Upper lobe of left lung (tissue), 6 donors: Measurements from ENCODE around the gene ERMP1. TPM values are rescaled to one million over a fixed set of nuclear protein-coding genes. Genes with fewer than 3 reads are reported as not detected.

Source experiments
- ATAC-seq, 2 donors: fragments of 200-7000 bp; cut with Tn5 transposase; one replicate each; pipeline ENCODE4 v1.9.1; 2022; ENCODE audit warnings: mild to moderate bottlenecking in 2 of 2, moderate library complexity in 2 of 2; ENCODE audit not compliant: low FRiP score in 2 of 2
- DNase-seq, 2 donors: peaks; one replicate each; pipeline ENCODE4 v3.0.0-alpha.2; 2019 to 2020
- H3K27ac ChIP-seq, 4 donors: fragments of 200-600 bp; sonication (generic); one replicate each; pipeline ENCODE4 v1.5.1; 2016 to 2019
- H3K27me3 ChIP-seq, 4 donors: fragments of 200-600 bp; sonication (generic); one replicate each; pipeline ENCODE4 v1.5.1; 2017 to 2019
- H3K36me3 ChIP-seq, 4 donors: fragments of 200-600 bp; sonication (generic); one replicate each; pipeline ENCODE4 v1.5.1; 2016 to 2019
- H3K4me1 ChIP-seq, 4 donors: fragments of 200-600 bp; sonication (generic); one replicate each; pipeline ENCODE4 v1.5.1; 2018 to 2019
- H3K4me3 ChIP-seq, 4 donors: fragments of 200-600 bp; sonication (generic); one replicate each; pipeline ENCODE4 v1.5.1; 2017 to 2019; ENCODE audit warnings: mild to moderate bottlenecking in 2 of 4, moderate library complexity in 1 of 4
- H3K9me3 ChIP-seq, 4 donors: fragments of 200-600 bp; sonication (generic); one replicate each; pipeline ENCODE4 v1.5.1; 2018 to 2019
- CTCF ChIP-seq, 6 experiments: fragments of 450-650 bp in 4 of 6; fragments of 200-600 bp in 2 of 6; sonication (generic) in 2 of 6; IDR thresholded peaks; one replicate each; pipeline ENCODE4 v1.5.1; 2016 to 2019; ENCODE audit warnings: antibody characterized with exemption in 6 of 6
- EP300 ChIP-seq, 4 donors: sonication (generic); formaldehyde crosslinking; IDR thresholded peaks; one replicate each; pipeline ENCODE4 v1.5.1; 2017; ENCODE audit warnings: antibody characterized with exemption in 4 of 4, control low read depth in 2 of 4
- POLR2A ChIP-seq, 4 donors: fragments of 450-650 bp; IDR thresholded peaks; one replicate each; pipeline ENCODE4 v1.5.1; 2016 to 2017; ENCODE audit warnings: antibody characterized with exemption in 4 of 4, mild to moderate bottlenecking in 2 of 4
- POLR2AphosphoS5 ChIP-seq, 2 donors: sonication (generic); formaldehyde crosslinking; IDR thresholded peaks; one replicate each; pipeline ENCODE4 v1.5.1; 2017; ENCODE audit warnings: antibody characterized with exemption in 2 of 2
- WGBS, 2 donors: methylation state at CpG; one replicate each; pipeline ENCODE4 v1.1.5; 2017 to 2018; 5-methylcytosine and 5-hydroxymethylcytosine counted together
- total RNA-seq, 6 donors: library from RNA; depleted of rRNA in 4 of 6; stranded (reverse); fragments of >200 nt in 4 of 6; gene quantifications; one replicate each; pipeline versions ENCODE4 v1.1.0 to v1.2.1, GENCODE V29; 2016 to 2021
- donor health status: DM: no; HTN: no; CAD: no; lungs with moderate emphysema.
- donor health status: DM: no; HTN: yes; CAD: no; lungs with severe emphysema.

The ERMP1 gene
- total RNA-seq, 6 donors from 2014 or later, result 8.4 to 27.4 (median 20.5) TPM

GRCh38 chr9:5798581-5798980, 34.3 kb downstream of the ERMP1 start:
- no peak for DNase-seq
- ATAC-seq, result no peak
- H3K4me1 ChIP-seq, result no peaks in the 10 kb centered on the region
- no peak overlapping the region for H3K27ac ChIP-seq
- no peaks in the 10 kb centered on the region for H3K9me3 ChIP-seq
- 68 to 79% methylated on average over 2 of the region's 2 CpGs for WGBS, 2 donors
- no peak for TF ChIP-seq CTCF (IDR thresholded peaks at IDR 0.05)
- no peak for TF ChIP-seq POLR2AphosphoS5 (IDR thresholded peaks at IDR 0.05)
- TF ChIP-seq POLR2A (IDR thresholded peaks at IDR 0.05), result no peak
- no peak for TF ChIP-seq EP300 (IDR thresholded peaks at IDR 0.05)
- H3K4me3 ChIP-seq, result no peak overlapping the region
- peaks cover 0 to 15% (median 0%) of the 10 kb centered on the region in 4 donors for H3K36me3 ChIP-seq
- no peaks in the 10 kb centered on the region for H3K27me3 ChIP-seq

- Histone ChIP-seq H3K27ac (no peak overlapping the region), H3K27me3 (no peaks in the 10 kb centered on the region), H3K36me3 (peaks cover 0 to 16% (median 0%) of the 10 kb centered on the region in 4 donors), H3K9me3 (no peaks in the 10 kb centered on the region), H3K4me1 (no peaks in the 10 kb centered on the region), H3K4me3 (no peak overlapping the region)
- WGBS, 2 donors, result 91 to 100% methylated on average over 2 of the region's 2 CpGs
- ATAC-seq (no peak), DNase-seq (no peak)
- no peak for TF ChIP-seq POLR2A (IDR thresholded peaks at IDR 0.05)
- TF ChIP-seq CTCF (IDR thresholded peaks at IDR 0.05), result no peak
These were observed 36.6 kb downstream of the ERMP1 start for GRCh38 chr9:5796298-5796697.

GRCh38 chr9:5793812-5794211, 39.1 kb downstream of the ERMP1 start:
- DNase-seq (no peak), ATAC-seq (no peak)
- TF ChIP-seq POLR2A (IDR thresholded peaks at IDR 0.05) (no peak), CTCF (IDR thresholded peaks at IDR 0.05) (no peak), POLR2AphosphoS5 (IDR thresholded peaks at IDR 0.05) (no peak), EP300 (IDR thresholded peaks at IDR 0.05) (no peak)
- Histone ChIP-seq H3K4me3 (no peak overlapping the region), H3K36me3 (peaks cover 0 to 20% (median 0%) of the 10 kb centered on the region in 4 donors), H3K27ac (no peak overlapping the region), H3K27me3 (no peaks in the 10 kb centered on the region), H3K9me3 (no peaks in the 10 kb centered on the region), H3K4me1 (no peaks in the 10 kb centered on the region)
- 94 to 100% methylated on average over 1 of the region's 1 CpG for WGBS, 2 donors

GRCh38 chr9:5791870-5792269, 41.0 kb downstream of the ERMP1 start:
- Histone ChIP-seq H3K36me3 (peaks cover 0 to 22% (median 3%) of the 10 kb centered on the region in 4 donors), H3K4me3 (no peak overlapping the region), H3K9me3 (no peaks in the 10 kb centered on the region), H3K4me1 (peaks cover 0 to 4% (median 2%) of the 10 kb centered on the region in 4 donors), H3K27me3 (no peaks in the 10 kb centered on the region), H3K27ac (no peak overlapping the region)
- ATAC-seq, result no peak
- no peak for DNase-seq
- WGBS, 2 donors, result 75 to 78% methylated on average over 3 of the region's 3 CpGs
- TF ChIP-seq POLR2A (IDR thresholded peaks at IDR 0.05) (no peak), CTCF (IDR thresholded peaks at IDR 0.05) (no peak), EP300 (IDR thresholded peaks at IDR 0.05) (no peak), POLR2AphosphoS5 (IDR thresholded peaks at IDR 0.05) (no peak)

- DNase-seq (no peak), ATAC-seq (no peak)
- Histone ChIP-seq H3K36me3 (peaks cover 0 to 22% (median 4%) of the 10 kb centered on the region in 4 donors), H3K27me3 (no peaks in the 10 kb centered on the region), H3K4me1 (peaks cover 0 to 9% (median 3%) of the 10 kb centered on the region in 4 donors), H3K9me3 (no peaks in the 10 kb centered on the region), H3K4me3 (no peak overlapping the region), H3K27ac (no peak overlapping the region)
- TF ChIP-seq EP300 (IDR thresholded peaks at IDR 0.05) (no peak), POLR2A (IDR thresholded peaks at IDR 0.05) (no peak), CTCF (IDR thresholded peaks at IDR 0.05) (no peak), POLR2AphosphoS5 (IDR thresholded peaks at IDR 0.05) (no peak)
- 48 to 69% methylated on average over 1 of the region's 1 CpG for WGBS, 2 donors
These were observed 42.0 kb downstream of the ERMP1 start for GRCh38 chr9:5790923-5791322.
